Measurements from ENCODE around the gene HMCN2. TPM values are rescaled to one million over a fixed set of nuclear protein-coding genes. Genes with fewer than 3 reads are reported as not detected.

HMCN2 gene
- total RNA-seq, 2 donors from 2014 or later: 2.9 to 5.5 TPM

GRCh38 chr9:130288926-130289690 lies 23.5 kb downstream of the HMCN2 start:
- Histone ChIP-seq H3K9me3 (no peaks in the 10 kb centered on the region), H3K27me3 (replicated peaks; ENCODE audit: insufficient read depth) (peaks cover 12% of the 10 kb centered on the region), H3K36me3 (no peaks in the 10 kb centered on the region), H3K4me1 (replicated peaks) (no peaks in the 10 kb centered on the region), H3K4me3 (no peak overlapping the region), H3K27ac (no peak overlapping the region)
- TF ChIP-seq POLR2A (IDR thresholded peaks at IDR 0.05) (no peak), POLR2AphosphoS5 (IDR thresholded peaks at IDR 0.05) (no peak), CTCF (IDR thresholded peaks at IDR 0.05) (no peak)
- no peak for DNase-seq (ENCODE audit: low spot score)
- intact Hi-C loops (cut with DNase I): loop anchor here (5.0 kb wide), 1 partner anchor 38 kb away; no protein-coding TSS in a partner anchor
- 38% methylated on average over 13 of the region's 13 CpGs for WGBS

- no peak for DNase-seq (ENCODE audit: low spot score)
- H3K4me3 ChIP-seq: no peak overlapping the region
- intact Hi-C loops (cut with DNase I): loop anchor here (5.0 kb wide), 1 partner anchor 38 kb away; no protein-coding TSS in a partner anchor
- 55% methylated on average over 12 of the region's 12 CpGs for WGBS
- TF ChIP-seq POLR2A (IDR thresholded peaks at IDR 0.05): no peak
- TF ChIP-seq POLR2AphosphoS5 (IDR thresholded peaks at IDR 0.05): no peak
- no peak for TF ChIP-seq CTCF (IDR thresholded peaks at IDR 0.05)
- H3K27me3 ChIP-seq (replicated peaks; ENCODE audit: insufficient read depth): peaks cover 12% of the 10 kb centered on the region
- H3K36me3 ChIP-seq: no peaks in the 10 kb centered on the region
- H3K4me1 ChIP-seq (replicated peaks): no peaks in the 10 kb centered on the region
- H3K27ac ChIP-seq: peak overlapping the region; percentile 15 to 49
- no peaks in the 10 kb centered on the region for H3K9me3 ChIP-seq
Measured at GRCh38 chr9:130289711-130290241, 24.2 kb downstream of the HMCN2 start.

- DNase-seq (ENCODE audit: low spot score): no peak
- H3K36me3 ChIP-seq: no peaks in the 10 kb centered on the region
- peaks cover 12% of the 10 kb centered on the region for H3K27me3 ChIP-seq (replicated peaks; ENCODE audit: insufficient read depth)
- intact Hi-C loops (cut with DNase I): no loop called here
- 61% methylated on average over 13 of the region's 13 CpGs for WGBS
- H3K4me3 ChIP-seq: no peak overlapping the region
- TF ChIP-seq CTCF (IDR thresholded peaks at IDR 0.05) (no peak), POLR2A (IDR thresholded peaks at IDR 0.05) (no peak), POLR2AphosphoS5 (IDR thresholded peaks at IDR 0.05) (no peak)
- no peaks in the 10 kb centered on the region for H3K4me1 ChIP-seq (replicated peaks)
- peak overlapping the region; percentile 15 to 49 for H3K27ac ChIP-seq
- H3K9me3 ChIP-seq: no peaks in the 10 kb centered on the region
Measured at GRCh38 chr9:130290291-130291181, 25.0 kb downstream of the HMCN2 start.

GRCh38 chr9:130291474-130291873 lies 25.9 kb downstream of the HMCN2 start:
- no peak for DNase-seq (ENCODE audit: low spot score)
- Histone ChIP-seq H3K9me3 (no peaks in the 10 kb centered on the region), H3K27me3 (replicated peaks; ENCODE audit: insufficient read depth) (peaks cover 12% of the 10 kb centered on the region), H3K4me1 (replicated peaks) (no peaks in the 10 kb centered on the region), H3K4me3 (no peak overlapping the region), H3K27ac (peak overlapping the region in 1 of 2 donors; percentile 5), H3K36me3 (no peaks in the 10 kb centered on the region)
- no peak for TF ChIP-seq POLR2A (IDR thresholded peaks at IDR 0.05)
- no peak for TF ChIP-seq POLR2AphosphoS5 (IDR thresholded peaks at IDR 0.05)
- TF ChIP-seq CTCF (IDR thresholded peaks at IDR 0.05): no peak
- intact Hi-C loops (cut with DNase I): no loop called here
- 66% methylated on average over 5 of the region's 5 CpGs for WGBS

Measured in prostate gland (tissue), 2 donors.